ENCODE results near the gene NPPA.

GRCh38 chr1:11858613-11858967, 11.0 kb upstream of the NPPA start, which contains the start of gene NPPB:
- TF ChIP-seq, protein P1, sequence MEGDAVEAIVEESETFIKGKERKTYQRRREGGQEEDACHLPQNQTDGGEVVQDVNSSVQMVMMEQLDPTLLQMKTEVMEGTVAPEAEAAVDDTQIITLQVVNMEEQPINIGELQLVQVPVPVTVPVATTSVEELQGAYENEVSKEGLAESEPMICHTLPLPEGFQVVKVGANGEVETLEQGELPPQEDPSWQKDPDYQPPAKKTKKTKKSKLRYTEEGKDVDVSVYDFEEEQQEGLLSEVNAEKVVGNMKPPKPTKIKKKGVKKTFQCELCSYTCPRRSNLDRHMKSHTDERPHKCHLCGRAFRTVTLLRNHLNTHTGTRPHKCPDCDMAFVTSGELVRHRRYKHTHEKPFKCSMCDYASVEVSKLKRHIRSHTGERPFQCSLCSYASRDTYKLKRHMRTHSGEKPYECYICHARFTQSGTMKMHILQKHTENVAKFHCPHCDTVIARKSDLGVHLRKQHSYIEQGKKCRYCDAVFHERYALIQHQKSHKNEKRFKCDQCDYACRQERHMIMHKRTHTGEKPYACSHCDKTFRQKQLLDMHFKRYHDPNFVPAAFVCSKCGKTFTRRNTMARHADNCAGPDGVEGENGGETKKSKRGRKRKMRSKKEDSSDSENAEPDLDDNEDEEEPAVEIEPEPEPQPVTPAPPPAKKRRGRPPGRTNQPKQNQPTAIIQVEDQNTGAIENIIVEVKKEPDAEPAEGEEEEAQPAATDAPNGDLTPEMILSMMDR (IDR thresholded peaks at IDR 0.05): no peak
- no peak for TF ChIP-seq POLR2AphosphoS5 (IDR thresholded peaks at IDR 0.05)
- no peak for TF ChIP-seq EP300 (IDR thresholded peaks at IDR 0.05)
- no peak for TF ChIP-seq POLR2A (IDR thresholded peaks at IDR 0.05; ENCODE audit: low read depth)
